HG03103 (cell line): Measurements from ENCODE around the gene ABCC1.

ENCODE experiments used
- ATAC-seq: cut with Tn5 transposase; IDR thresholded peaks from one replicate; pipeline ENCODE4 v1.9.1; 2021; ENCODE audit warnings: low read depth; ENCODE audit not compliant: unreplicated experiment

ABCC1 gene

GRCh38 chr16:16073891-16074881, 124.8 kb downstream of the ABCC1 start:
- ATAC-seq = no peak

DNA sequence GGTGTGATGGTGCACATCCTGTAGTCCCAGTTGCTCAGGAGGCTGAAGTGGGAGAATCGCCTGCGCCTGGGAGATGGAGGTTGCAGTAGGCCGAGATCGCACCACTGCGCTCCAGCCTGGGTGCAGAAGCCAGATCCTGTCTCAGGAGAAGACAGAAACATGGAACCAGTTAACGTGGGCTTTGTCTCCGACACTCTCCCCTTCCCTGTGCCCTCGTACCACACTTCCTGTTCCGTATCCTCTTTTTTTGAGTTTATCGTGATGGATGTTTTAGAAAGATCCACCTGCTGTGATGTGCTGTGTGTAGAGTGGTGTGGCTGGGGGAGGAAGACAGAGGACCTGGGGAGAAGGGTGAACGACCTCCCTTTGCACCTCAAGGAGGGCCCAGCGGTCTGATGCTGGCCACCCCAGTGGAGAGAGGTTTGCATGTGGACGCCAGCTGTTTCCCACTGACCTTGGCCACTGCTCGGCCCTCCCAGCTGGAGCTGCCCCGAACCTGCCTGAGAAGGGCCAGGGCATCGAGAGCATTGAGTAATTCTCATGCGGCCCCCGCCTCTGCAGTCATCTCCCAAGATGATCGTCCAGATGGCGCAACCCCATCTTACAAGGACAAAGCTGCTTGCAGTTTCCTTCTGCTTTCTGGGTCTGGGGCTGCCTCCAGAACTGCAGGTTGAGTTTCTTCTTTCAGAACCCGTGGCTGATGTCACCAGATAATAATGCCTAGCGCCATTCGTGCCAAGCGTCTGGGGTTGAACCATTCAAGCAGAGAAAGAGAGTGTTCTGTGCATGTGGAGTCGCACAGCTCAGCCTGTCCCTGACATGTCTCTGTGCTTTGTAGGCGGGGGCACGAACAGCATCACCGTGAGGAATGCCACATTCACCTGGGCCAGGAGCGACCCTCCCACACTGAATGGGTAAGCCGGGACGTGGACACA, 126.3 kb downstream of the ABCC1 start:
- ATAC-seq = no peak

DNA sequence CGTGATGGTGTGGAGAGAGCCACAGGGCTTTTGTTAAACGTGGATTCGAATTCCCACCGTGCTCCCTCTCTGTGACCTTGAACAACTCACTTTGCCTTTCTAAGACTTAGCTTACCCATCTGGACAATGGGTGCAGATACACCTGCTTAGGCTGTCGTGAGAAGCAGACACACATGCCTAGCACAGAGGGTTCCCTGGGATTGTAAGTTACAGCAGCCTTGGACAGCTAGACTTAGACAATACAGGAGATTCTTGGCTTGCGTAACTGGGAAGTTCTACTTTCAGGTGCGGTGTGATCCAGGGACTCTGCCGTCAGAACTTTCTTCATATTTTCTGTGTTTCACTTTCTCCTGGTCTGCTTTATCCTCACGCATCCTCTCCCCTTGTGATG, 127.0 kb downstream of the ABCC1 start:
- no peak for ATAC-seq

DNA sequence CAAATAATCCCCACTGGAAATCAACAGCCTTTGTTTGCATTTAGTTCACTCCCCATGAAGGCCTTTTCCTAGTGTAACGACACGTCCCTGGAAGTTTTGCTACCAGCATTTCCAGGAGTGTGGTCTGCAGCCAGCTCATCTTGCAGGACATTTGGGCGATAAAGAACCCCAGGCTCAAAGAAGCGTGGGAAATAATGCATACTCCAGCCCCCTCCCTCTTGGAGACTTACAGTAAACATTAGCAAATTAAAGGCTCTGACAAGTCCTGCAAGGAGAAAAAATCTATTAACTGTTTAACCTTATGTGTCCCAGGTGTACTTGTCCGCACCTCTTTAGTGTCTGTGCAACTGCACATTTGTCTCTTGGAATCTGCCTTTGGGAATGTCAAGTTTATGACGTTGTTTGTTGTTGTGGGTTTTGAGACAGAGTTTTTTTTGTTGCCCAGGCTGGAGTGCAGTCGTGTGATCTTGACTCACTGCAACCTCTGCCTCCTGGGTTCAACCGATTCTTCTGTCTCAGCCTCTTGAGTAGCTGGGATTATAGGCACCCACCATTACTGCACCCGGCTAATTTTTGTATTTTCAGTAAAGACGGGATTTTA, 131.1 kb downstream of the ABCC1 start:
- no peak for ATAC-seq

DNA sequence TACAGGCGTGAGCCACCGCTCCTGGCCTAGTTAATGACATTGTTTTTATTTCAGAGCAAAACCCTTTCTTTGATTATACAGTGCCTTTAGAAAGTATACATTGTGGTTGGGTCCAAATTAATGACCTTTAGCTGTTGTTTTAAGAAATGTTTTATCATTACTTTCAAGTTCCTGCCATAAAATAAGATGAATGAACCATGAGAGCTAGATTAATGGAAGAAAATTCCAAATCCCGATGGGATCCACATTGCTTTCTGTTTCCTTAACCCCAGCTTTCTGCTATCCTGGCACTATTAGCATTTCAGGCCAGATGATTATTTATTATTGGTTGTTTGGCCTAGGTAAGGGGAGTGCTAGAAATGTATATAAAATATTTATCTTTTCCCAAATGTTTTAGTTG, 131.7 kb downstream of the ABCC1 start:
- no peak for ATAC-seq

DNA sequence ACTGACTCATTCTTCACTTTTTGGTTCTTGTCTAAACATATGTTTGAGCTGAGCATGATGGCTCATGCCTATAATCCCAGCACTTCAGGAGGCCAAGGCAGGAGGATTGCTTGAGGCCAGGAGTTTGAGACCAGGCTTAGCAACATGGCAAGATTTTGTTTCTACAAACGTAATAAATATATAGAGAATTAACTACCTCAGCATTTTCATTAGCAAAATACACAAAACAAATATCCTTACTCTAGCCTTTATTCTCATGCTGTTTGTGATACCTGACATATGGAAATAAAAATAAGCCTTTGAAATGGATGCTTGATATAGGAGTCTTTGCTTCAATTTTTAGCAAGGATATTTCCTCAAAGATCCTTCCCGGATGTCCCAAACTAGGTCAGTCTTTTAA, 132.8 kb downstream of the ABCC1 start:
- no peak for ATAC-seq

DNA sequence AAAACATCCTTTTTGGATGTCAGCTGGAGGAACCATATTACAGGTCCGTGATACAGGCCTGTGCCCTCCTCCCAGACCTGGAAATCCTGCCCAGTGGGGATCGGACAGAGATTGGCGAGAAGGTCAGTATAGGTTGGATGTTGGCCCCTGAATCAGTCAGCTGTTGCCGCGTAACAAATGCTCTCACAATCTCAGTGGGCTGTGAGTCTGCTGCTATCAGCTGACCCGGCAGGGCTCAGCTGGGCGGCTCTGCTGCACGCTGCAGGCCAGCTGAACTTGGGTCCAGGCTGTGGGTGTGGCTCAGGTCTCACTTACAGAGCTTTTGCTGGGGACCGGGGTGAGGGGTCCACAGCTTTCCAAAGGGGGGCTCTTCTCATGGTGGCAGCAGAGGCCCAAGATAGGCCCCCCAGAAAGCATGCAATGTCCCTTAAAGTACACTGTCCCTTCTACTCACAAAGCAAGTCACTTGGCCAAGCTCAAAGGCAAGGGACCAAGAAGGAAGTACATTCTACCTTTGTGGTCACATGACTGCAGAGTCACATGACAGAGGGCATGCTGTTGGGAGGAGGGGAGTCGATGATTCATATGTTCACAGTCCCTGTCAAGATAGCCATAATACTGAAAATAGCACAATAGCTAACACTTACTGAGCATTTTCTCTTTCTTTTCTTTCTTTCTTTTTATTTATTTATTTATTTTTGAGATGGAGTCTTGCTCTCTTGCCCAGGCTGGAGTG, 134.2 kb downstream of the ABCC1 start:
- ATAC-seq = no peak

GRCh38 chr16:16084874-16085273, 135.5 kb downstream of the ABCC1 start:
- no peak for ATAC-seq

DNA sequence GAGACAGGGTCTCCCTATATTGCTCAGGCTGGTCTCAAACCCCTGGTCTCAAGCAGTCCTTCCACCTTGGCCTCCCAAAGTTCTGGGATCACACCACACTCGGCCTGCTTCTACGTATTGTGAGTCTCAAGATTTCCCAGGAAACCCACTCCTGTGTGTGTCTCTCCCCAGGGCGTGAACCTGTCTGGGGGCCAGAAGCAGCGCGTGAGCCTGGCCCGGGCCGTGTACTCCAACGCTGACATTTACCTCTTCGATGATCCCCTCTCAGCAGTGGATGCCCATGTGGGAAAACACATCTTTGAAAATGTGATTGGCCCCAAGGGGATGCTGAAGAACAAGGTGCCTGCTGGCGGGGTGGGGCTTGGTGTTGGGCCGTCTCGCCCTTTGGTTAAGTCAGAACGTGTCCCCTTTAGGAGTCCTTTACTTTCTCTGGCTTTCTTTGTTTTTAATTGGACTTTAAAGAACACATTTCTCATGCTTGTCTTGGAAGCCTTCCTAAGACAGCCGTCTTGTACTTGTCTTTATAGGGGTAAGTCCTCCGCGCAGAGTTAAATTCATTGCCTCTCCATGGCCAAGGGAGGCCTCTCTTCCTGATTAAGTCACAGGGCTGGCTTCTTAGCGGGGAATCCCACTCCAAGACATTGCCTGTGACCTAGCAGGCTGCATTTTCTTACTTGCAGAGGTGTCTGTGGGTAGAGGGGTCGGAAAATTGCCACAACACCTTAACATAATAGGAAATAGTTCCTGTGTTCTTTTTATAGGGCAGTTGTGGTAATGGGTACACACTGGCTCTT, 137.4 kb downstream of the ABCC1 start:
- no peak for ATAC-seq

DNA sequence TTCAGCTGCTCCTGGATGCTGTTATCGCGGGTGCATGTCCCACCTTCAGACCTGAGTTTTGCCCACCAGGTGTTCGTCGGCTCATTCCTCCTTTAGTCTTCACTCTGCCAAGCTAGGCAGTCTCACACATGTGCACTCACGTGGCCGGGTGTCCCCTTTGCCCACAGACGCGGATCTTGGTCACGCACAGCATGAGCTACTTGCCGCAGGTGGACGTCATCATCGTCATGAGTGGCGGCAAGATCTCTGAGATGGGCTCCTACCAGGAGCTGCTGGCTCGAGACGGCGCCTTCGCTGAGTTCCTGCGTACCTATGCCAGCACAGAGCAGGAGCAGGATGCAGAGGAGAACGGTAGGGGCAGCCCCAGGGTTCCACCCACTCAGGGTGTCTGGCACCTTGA, 140.8 kb downstream of the ABCC1 start:
- ATAC-seq = no peak

- no peak for ATAC-seq
These were observed 143.7 kb downstream of the ABCC1 start for GRCh38 chr16:16092925-16093627.

DNA sequence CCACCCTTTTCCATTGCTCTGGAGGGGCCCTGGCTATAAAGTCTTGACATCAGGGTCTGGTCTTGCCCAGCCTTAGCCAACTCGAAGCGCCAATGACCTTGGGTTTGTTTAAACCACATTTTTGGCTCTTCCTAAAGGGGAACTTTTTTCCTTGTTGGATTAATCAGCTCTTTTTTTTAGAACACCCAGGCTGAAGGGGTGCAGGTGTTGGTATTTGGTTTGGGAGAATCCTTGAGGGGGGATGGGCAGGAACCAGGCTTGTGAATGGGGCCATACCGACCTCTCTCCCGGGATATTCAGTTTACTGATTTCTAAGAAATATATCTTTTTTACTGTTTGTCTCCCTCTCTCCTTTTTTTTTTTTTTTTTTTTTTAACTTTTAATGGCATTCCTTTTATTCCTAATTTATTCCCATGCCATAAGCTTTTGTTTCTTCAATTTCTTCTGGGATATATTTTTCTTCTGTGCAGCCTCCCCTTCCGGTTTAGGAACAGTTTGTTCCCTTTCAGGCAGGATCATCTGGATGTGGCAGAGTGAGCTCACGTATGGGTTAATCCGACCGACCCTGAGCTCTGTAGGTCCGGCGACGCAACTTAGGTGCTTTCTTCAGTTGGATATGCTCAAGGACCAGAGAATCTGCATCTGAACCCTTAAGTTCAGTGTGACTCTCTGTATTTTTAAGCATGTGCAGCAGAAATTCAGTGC, 144.4 kb downstream of the ABCC1 start:
- no peak for ATAC-seq

DNA sequence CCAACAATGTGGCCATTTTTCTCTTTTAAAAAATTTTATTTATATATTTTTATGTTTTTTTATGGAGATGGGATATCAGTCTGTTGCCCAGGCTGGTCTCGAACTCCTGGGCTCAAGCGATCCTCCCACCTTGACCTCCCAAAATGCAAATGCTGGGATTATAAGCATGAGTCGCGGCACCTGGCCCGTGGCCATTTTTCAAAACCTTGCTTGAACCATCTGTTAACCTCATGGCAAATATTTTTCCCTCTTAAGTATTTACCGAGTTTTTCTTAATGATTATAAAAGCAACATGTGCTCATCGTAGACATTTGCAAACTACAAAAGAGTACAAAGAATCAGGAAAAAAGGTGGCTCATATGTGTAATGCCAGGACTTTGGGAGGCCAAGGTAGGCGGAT, 146.2 kb downstream of the ABCC1 start:
- no peak for ATAC-seq

- ATAC-seq = no peak
These were observed 146.9 kb downstream of the ABCC1 start for GRCh38 chr16:16096121-16096857.

DNA sequence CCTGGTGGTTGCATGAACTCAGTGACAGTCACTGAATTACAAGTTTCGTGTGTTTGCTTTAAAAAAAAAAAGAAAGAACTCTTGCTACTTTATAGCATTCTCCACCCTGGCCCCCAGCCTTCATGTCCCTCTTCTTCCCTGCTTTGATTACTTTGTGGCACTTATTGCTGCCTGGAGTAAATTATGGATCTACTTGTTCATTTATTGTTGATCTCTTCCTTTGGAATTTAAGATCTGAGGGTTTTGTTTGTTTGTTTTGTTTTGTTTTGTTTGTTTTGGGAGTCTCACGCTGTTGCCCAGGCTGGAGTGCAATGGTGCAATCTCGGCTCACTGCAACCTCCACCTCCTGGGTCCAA, 147.4 kb downstream of the ABCC1 start:
- no peak for ATAC-seq

GRCh38 chr16:16099320-16099719, 149.9 kb downstream of the ABCC1 start:
- ATAC-seq = no peak

GRCh38 chr16:16100631-16101030, 151.2 kb downstream of the ABCC1 start:
- ATAC-seq = no peak

DNA sequence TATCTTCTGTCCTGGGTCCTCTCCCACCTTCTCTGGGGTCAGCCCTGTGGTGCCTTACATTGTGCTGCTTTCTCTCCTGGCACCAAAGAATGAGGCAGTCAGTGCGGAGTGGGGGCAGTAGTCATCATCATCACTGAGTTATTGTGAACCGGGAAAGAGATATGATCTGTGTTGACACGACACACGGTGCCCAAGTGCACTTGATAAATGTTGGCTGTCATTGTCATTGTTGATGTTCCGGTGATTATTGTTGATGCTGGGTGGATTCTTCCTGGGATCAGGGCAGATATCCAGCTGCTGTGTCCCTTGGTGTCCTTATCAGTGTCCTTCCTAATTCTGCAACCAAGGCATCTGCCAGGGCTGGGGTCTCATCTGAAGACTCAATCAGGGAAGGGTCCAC, 152.2 kb downstream of the ABCC1 start:
- no peak for ATAC-seq
